Stimulated activated CD4-positive, alpha-beta T cell treated with anti-CD3 and anti-CD28 coated beads, Interleukin-1b, Interleukin-23, amount 100 ng/mL, for 48 hours (primary cell): Measurements from ENCODE around the gene NUP42.
"Not testable (repeated sequence)": the region's sequence is repeated elsewhere in the genome, so short reads cannot be mapped to it uniquely, and the experiment has no call there.

Experiments
- DNase-seq: peaks from one replicate; pipeline ENCODE4 v3.0.0-alpha.2; 2020

NUP42 gene

GRCh38 chr7:23205577-23205908, 23.7 kb downstream of the NUP42 start:
- DNase-seq, result no peak

- DNase-seq, result no peak
Observed at GRCh38 chr7:23205909-23206767, 24.3 kb downstream of the NUP42 start.

- DNase-seq, result no peak
Observed at GRCh38 chr7:23207021-23207420, 25.2 kb downstream of the NUP42 start.

GRCh38 chr7:23207884-23208283, 26.0 kb downstream of the NUP42 start:
- no peak for DNase-seq

- no peak for DNase-seq
Observed at GRCh38 chr7:23208316-23208715, 26.5 kb downstream of the NUP42 start.

GRCh38 chr7:23210506-23210905, 28.7 kb downstream of the NUP42 start:
- DNase-seq, result no peak

GRCh38 chr7:23211589-23211988, 29.7 kb downstream of the NUP42 start:
- DNase-seq, result no peak

- no peak for DNase-seq
Observed at GRCh38 chr7:23212395-23212794, 30.5 kb downstream of the NUP42 start.

- no peak for DNase-seq
Observed at GRCh38 chr7:23212841-23213240, 31.0 kb downstream of the NUP42 start.

GRCh38 chr7:23213755-23214154, 31.9 kb downstream of the NUP42 start:
- no peak for DNase-seq

GRCh38 chr7:23214423-23214822, 32.6 kb downstream of the NUP42 start:
- DNase-seq, result no peak

GRCh38 chr7:23214938-23215337, 33.1 kb downstream of the NUP42 start:
- no peak for DNase-seq

GRCh38 chr7:23216021-23216420, 34.2 kb downstream of the NUP42 start:
- DNase-seq, result no peak

- no peak for DNase-seq
Observed at GRCh38 chr7:23218196-23218595, 36.3 kb downstream of the NUP42 start.

GRCh38 chr7:23220690-23221305, 39.0 kb downstream of the NUP42 start:
- DNase-seq, result no peak

GRCh38 chr7:23222439-23223030, 40.7 kb downstream of the NUP42 start:
- DNase-seq, result no peak

GRCh38 chr7:23224364-23224763, 42.5 kb downstream of the NUP42 start:
- DNase-seq, result not testable (repeated sequence)

GRCh38 chr7:23226844-23227450, 45.1 kb downstream of the NUP42 start:
- no peak for DNase-seq

GRCh38 chr7:23228412-23228811, 46.6 kb downstream of the NUP42 start:
- DNase-seq, result no peak

- no peak for DNase-seq
Observed at GRCh38 chr7:23230641-23231101, 48.8 kb downstream of the NUP42 start.

GRCh38 chr7:23232966-23233365, 51.1 kb downstream of the NUP42 start:
- DNase-seq, result no peak

- no peak for DNase-seq
Observed at GRCh38 chr7:23234569-23235296, 52.9 kb downstream of the NUP42 start.

GRCh38 chr7:23235813-23236221, 54.0 kb downstream of the NUP42 start:
- DNase-seq, result no peak
